Right lobe of liver (tissue), 4 donors: Measurements from ENCODE around the gene FSHR.

Source experiments
- POLR2A ChIP-seq: fragments of 450-650 bp; IDR thresholded peaks from one replicate; pipeline ENCODE4 v1.6.1; 2017; ENCODE audit warnings: antibody characterized with exemption, mild to moderate bottlenecking
- TF ChIP-seq, protein P1 (sequence below), 4 donors: fragments of 200-600 bp in 3 of 4; fragments of 450-650 bp in 1 of 4; IDR thresholded peaks; one replicate each; pipeline versions ENCODE4 v1.5.1 to v1.8.0; 2016 to 2022; ENCODE audit warnings: antibody characterized with exemption in 4 of 4, mild to moderate bottlenecking in 2 of 4
- donor health status: DM: no; HTN: no; CAD: no.
- donor health status: DM: no; HTN: no; CAD: no.
- donor health status: DM: no; HTN: yes; CAD: no.

DNA sequence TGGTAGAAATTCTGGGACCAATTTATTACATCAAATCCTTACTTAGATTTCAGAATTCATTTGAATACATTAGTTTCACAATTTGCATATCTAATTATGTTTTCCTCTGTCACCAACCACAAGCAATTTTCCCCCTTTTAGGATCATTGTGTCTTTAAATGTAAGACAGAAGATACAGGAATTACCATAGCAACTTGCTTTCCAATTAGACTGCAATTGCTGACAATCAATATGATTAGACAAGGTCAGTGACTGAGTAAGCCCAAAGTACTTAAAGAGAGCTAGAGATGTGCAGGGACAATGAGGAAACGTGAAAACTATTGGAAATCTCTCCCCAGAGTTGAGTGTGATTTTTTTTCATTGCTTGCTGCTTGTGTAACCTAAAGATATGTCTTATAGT is 121.4 kb downstream of the FSHR start:
- TF ChIP-seq, protein P1, sequence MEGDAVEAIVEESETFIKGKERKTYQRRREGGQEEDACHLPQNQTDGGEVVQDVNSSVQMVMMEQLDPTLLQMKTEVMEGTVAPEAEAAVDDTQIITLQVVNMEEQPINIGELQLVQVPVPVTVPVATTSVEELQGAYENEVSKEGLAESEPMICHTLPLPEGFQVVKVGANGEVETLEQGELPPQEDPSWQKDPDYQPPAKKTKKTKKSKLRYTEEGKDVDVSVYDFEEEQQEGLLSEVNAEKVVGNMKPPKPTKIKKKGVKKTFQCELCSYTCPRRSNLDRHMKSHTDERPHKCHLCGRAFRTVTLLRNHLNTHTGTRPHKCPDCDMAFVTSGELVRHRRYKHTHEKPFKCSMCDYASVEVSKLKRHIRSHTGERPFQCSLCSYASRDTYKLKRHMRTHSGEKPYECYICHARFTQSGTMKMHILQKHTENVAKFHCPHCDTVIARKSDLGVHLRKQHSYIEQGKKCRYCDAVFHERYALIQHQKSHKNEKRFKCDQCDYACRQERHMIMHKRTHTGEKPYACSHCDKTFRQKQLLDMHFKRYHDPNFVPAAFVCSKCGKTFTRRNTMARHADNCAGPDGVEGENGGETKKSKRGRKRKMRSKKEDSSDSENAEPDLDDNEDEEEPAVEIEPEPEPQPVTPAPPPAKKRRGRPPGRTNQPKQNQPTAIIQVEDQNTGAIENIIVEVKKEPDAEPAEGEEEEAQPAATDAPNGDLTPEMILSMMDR (IDR thresholded peaks at IDR 0.05) = no peak
- TF ChIP-seq POLR2A = no peak
